ENCODE measurements around the gene SLC35E3. TPM values are rescaled to one million over a fixed set of nuclear protein-coding genes. Genes with fewer than 3 reads are reported as not detected.
A peak's percentile ranks its signal among the peaks of the same experiment; 100 is the strongest.
"Not testable (repeated sequence)": the region's sequence is repeated elsewhere in the genome, so short reads cannot be mapped to it uniquely, and the experiment has no call there.

SLC35E3 gene
- total and polyA plus RNA-seq, 2 donors (not counting 1 experiment from before 2014, with no cell fraction given): 4.1 to 11.1 TPM

- Histone ChIP-seq H3K9me3 (ENCODE audit: control insufficient read depth, insufficient read depth, low read depth, low read length) (no peaks in the 10 kb centered on the region), H3K27ac (ENCODE audit: insufficient read depth, low read length) (no peak overlapping the region), H3K9ac (ENCODE audit: insufficient read depth, low read length) (no peak overlapping the region), H3K79me2 (ENCODE audit: control insufficient read depth, insufficient read depth, low read length) (peaks cover 62% of the 10 kb centered on the region), H3K4me1 (ENCODE audit: control insufficient read depth, extremely low read depth, insufficient read depth, low read length) (no peaks in the 10 kb centered on the region), H2AFZ (ENCODE audit: low read length) (no peak overlapping the region), H3K4me3 (replicated peaks in 1 of 4; ENCODE audit: control extremely low read depth in 1 of 4, insufficient read depth in 1 of 4, low read depth in 3 of 4, low read length in 4 of 4) (peak overlapping the region in 2 of 4 experiments; percentile 20 to 98), H3K27me3 (ENCODE audit: control insufficient read depth, insufficient read depth, low read length) (no peaks in the 10 kb centered on the region), H4K20me1 (ENCODE audit: control insufficient read depth, extremely low read depth, insufficient read depth, low read length) (no peaks in the 10 kb centered on the region), H3K4me2 (ENCODE audit: extremely low read depth, insufficient read depth, low read length) (no peak overlapping the region), H3K36me3 (ENCODE audit: control insufficient read depth, insufficient read depth, low read length) (peaks cover 8% of the 10 kb centered on the region)
- no peak for DNase-seq (ENCODE audit: low read depth in 2 of 2)
- TF ChIP-seq CTCF (conservative IDR thresholded peaks at IDR 0.05 in 1 of 2, IDR thresholded peaks at IDR 0.05 in 1 of 2; ENCODE audit: low read depth in 1 of 2, low read length in 2 of 2) (no peak), EZH2 (IDR thresholded peaks at IDR 0.05; ENCODE audit: low read length, missing control alignments) (no peak)
Measured at GRCh38 chr12:68815232-68815927, 69.4 kb downstream of the SLC35E3 start.

- Histone ChIP-seq H3K9ac (ENCODE audit: insufficient read depth, low read length) (no peak overlapping the region), H4K20me1 (ENCODE audit: control insufficient read depth, extremely low read depth, insufficient read depth, low read length) (no peaks in the 10 kb centered on the region), H3K36me3 (ENCODE audit: control insufficient read depth, insufficient read depth, low read length) (peaks cover 9% of the 10 kb centered on the region), H3K4me1 (ENCODE audit: control insufficient read depth, extremely low read depth, insufficient read depth, low read length) (no peaks in the 10 kb centered on the region), H3K27ac (ENCODE audit: insufficient read depth, low read length) (no peak overlapping the region), H3K4me2 (ENCODE audit: extremely low read depth, insufficient read depth, low read length) (no peak overlapping the region), H2AFZ (ENCODE audit: low read length) (no peak overlapping the region), H3K4me3 (replicated peaks in 1 of 4; ENCODE audit: control extremely low read depth in 1 of 4, insufficient read depth in 1 of 4, low read depth in 3 of 4, low read length in 4 of 4) (peak overlapping the region in 1 of 4 experiments; percentile 98), H3K9me3 (ENCODE audit: control insufficient read depth, insufficient read depth, low read depth, low read length) (no peaks in the 10 kb centered on the region), H3K27me3 (ENCODE audit: control insufficient read depth, insufficient read depth, low read length) (no peaks in the 10 kb centered on the region), H3K79me2 (ENCODE audit: control insufficient read depth, insufficient read depth, low read length) (peaks cover 59% of the 10 kb centered on the region)
- DNase-seq (ENCODE audit: low read depth in 2 of 2): no peak
- TF ChIP-seq CTCF (conservative IDR thresholded peaks at IDR 0.05 in 1 of 2, IDR thresholded peaks at IDR 0.05 in 1 of 2; ENCODE audit: low read depth in 1 of 2, low read length in 2 of 2): no peak
- no peak for TF ChIP-seq EZH2 (IDR thresholded peaks at IDR 0.05; ENCODE audit: low read length, missing control alignments)
Measured at GRCh38 chr12:68815928-68816800, 70.2 kb downstream of the SLC35E3 start.

- not testable (repeated sequence) for H3K27ac ChIP-seq (ENCODE audit: insufficient read depth, low read length); H3K9me3 ChIP-seq (ENCODE audit: control insufficient read depth, insufficient read depth, low read depth, low read length); H4K20me1 ChIP-seq (ENCODE audit: control insufficient read depth, extremely low read depth, insufficient read depth, low read length); H3K27me3 ChIP-seq (ENCODE audit: control insufficient read depth, insufficient read depth, low read length); H2AFZ ChIP-seq (ENCODE audit: low read length); DNase-seq (ENCODE audit: low read depth in 2 of 2); H3K4me2 ChIP-seq (ENCODE audit: extremely low read depth, insufficient read depth, low read length); H3K4me1 ChIP-seq (ENCODE audit: control insufficient read depth, extremely low read depth, insufficient read depth, low read length); H3K4me3 ChIP-seq (replicated peaks in 1 of 4; ENCODE audit: control extremely low read depth in 1 of 4, insufficient read depth in 1 of 4, low read depth in 3 of 4, low read length in 4 of 4); H3K9ac ChIP-seq (ENCODE audit: insufficient read depth, low read length)
- Histone ChIP-seq H3K36me3 (ENCODE audit: control insufficient read depth, insufficient read depth, low read length) (peaks cover 12% of the 10 kb centered on the region), H3K79me2 (ENCODE audit: control insufficient read depth, insufficient read depth, low read length) (peaks cover 39% of the 10 kb centered on the region)
Measured at GRCh38 chr12:68819481-68819880, 73.5 kb downstream of the SLC35E3 start.

Data from fibroblast of lung (primary cell).